Cerebellar nuclear complex (tissue), 1 donor: ENCODE results near the gene APBB2.
"Not testable (repeated sequence)": the region's sequence is repeated elsewhere in the genome, so short reads cannot be mapped to it uniquely, and the experiment has no call there.

Experiments used
- DNase-seq, 2 experiments: peaks; one replicate each; lab custom pipeline; 2025; lab: John Stamatoyannopoulos, UW

APBB2 gene

GRCh38 chr4:41060352-41061334 lies 153.7 kb downstream of the APBB2 start:
- DNase-seq = no peak

GRCh38 chr4:41059411-41059810 lies 154.9 kb downstream of the APBB2 start:
- not testable (repeated sequence) for DNase-seq

- no peak for DNase-seq
These were observed 155.9 kb downstream of the APBB2 start for GRCh38 chr4:41058426-41058825.

GRCh38 chr4:41057467-41057866 lies 156.9 kb downstream of the APBB2 start:
- DNase-seq = no peak

- no peak for DNase-seq
These were observed 162.1 kb downstream of the APBB2 start for GRCh38 chr4:41052287-41052686.

- DNase-seq = no peak
These were observed 163.2 kb downstream of the APBB2 start for GRCh38 chr4:41050880-41051775.

GRCh38 chr4:41050116-41050515 lies 164.2 kb downstream of the APBB2 start:
- no peak for DNase-seq

GRCh38 chr4:41049176-41049575 lies 165.2 kb downstream of the APBB2 start:
- not testable (repeated sequence) for DNase-seq

- DNase-seq = no peak
These were observed 169.6 kb downstream of the APBB2 start for GRCh38 chr4:41044791-41045190.

- no peak for DNase-seq
These were observed 170.2 kb downstream of the APBB2 start for GRCh38 chr4:41044165-41044564.

- no peak for DNase-seq
These were observed 170.9 kb downstream of the APBB2 start for GRCh38 chr4:41043465-41043864.

GRCh38 chr4:41041551-41041950 lies 172.8 kb downstream of the APBB2 start:
- DNase-seq = no peak

GRCh38 chr4:41039317-41039716 lies 175.0 kb downstream of the APBB2 start:
- DNase-seq = no peak

- no peak for DNase-seq
These were observed 176.0 kb downstream of the APBB2 start for GRCh38 chr4:41038304-41038703.

GRCh38 chr4:41029098-41029497 lies 185.2 kb downstream of the APBB2 start:
- no peak for DNase-seq

GRCh38 chr4:41028392-41029076 lies 185.8 kb downstream of the APBB2 start:
- no peak for DNase-seq

GRCh38 chr4:41026971-41027370 lies 187.4 kb downstream of the APBB2 start:
- DNase-seq = no peak

- DNase-seq = no peak
These were observed 188.5 kb downstream of the APBB2 start for GRCh38 chr4:41025824-41026223.

GRCh38 chr4:41024556-41025491 lies 189.5 kb downstream of the APBB2 start:
- DNase-seq = no peak

- no peak for DNase-seq
These were observed 192.2 kb downstream of the APBB2 start for GRCh38 chr4:41022116-41022515.
